HG03558 (cell line): ENCODE measurements around the gene ZNF19.

Experiments used
- ATAC-seq: cut with Tn5 transposase; IDR thresholded peaks from one replicate; pipeline ENCODE4 v1.9.1; 2021; ENCODE audit warnings: moderate number of reproducible peaks; ENCODE audit not compliant: unreplicated experiment; ENCODE audit errors: extremely low read depth

Gene ZNF19

DNA sequence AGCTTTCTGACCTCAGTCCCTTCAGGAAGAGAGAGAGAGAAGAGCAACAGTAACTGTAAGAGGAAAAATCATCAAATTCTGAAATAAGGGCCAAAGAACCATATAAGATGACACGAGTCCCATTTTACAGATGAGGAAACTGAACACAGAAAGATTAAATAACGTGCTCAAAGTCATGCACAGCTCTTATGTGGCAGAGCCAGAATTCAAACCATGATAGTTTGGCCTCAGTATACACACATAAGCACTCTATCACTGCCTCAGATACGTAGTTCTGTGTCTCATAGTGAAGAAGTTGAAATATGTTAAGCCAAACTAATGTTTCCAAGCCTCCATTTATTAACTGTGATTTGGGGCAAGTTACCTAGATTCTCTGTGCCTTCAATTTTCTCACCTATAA is 1.9 kb upstream of the ZNF19 start:
- ATAC-seq: no peak

DNA sequence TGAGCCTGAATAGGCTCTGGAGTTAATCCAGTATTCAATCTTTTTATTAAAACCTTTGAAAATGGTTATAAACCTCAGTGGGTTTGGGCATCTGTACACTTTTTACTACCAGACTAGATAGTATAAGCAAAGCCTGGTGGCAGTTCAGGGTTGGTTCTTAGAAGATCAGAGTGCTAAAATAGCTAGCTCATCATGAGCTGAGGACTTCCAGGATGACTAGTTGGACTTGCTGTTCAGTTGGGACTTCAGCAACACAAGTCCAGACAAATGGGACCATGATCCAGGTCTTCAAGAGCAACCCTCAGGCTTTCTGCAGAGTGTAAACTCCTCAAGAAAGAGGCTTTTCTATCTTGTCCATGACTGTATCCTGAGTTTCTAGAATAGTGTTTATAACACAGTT is 1.2 kb upstream of the ZNF19 start:
- ATAC-seq: no peak

DNA sequence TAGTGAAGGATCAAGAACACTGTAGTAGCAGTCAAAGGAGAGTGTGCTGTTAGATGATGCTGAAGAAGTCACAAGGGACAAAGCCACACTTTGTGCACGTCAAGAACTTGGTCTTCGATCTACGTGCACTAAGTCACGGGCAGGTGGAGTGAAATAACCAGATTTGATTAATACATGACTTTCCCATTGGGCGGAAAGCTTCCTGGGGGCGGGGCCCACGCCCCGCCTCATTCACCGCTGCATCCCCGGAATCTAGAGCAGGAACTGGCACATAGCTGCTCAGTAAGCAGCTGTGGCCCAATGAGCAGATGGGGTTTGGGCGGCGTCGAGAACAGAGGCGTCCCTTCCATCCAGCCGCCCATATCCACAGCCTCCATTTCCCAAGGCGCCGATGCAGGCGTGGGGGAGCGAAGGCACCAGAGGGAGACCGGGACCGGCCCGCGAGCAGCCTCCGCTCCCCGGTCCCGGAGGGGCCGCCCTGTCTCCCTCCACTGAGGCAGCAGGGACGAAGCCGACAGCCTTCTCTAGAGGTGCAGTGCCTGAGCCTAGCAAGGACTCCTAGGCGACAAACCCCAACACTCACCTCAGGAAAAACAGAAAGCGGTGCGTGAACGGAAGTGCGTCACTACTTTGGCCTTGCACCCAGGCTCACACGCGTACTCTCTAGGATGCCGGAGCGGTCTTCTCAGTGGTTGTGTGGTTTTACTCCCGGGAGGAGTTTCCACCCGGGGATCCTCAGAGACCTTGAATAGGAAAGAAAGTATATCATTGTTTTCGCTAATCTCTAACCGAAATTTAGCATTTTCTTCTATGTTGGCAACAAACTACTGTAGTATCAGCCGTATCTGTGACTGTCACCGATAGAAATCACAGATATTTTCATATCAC is 4.9 kb downstream of the ZNF19 start:
- ATAC-seq: peak; percentile 68

DNA sequence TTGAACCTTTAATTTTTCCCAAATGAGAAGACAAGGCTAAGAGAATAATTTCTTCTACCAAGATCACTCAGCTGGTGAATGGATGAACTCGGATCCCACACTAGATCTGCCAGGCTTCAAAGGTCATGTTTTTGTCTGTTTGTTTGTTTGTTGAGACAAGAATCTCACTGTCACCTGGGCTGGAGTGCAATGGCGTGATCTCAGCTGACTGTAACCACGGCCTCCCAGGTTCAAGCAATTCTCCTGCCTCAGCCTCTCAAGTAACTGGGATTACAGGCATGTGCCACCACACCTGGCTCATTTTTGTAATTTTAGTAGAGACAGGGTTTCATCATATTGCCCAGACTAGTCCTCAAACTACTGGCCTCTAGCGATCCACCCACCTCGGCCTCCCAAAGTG is 6.6 kb downstream of the ZNF19 start:
- no peak for ATAC-seq

- ATAC-seq: no peak
Observed at GRCh38 chr16:71480956-71481355, 8.2 kb downstream of the ZNF19 start.

- no peak for ATAC-seq
Observed at GRCh38 chr16:71479420-71479819, 9.7 kb downstream of the ZNF19 start.

DNA sequence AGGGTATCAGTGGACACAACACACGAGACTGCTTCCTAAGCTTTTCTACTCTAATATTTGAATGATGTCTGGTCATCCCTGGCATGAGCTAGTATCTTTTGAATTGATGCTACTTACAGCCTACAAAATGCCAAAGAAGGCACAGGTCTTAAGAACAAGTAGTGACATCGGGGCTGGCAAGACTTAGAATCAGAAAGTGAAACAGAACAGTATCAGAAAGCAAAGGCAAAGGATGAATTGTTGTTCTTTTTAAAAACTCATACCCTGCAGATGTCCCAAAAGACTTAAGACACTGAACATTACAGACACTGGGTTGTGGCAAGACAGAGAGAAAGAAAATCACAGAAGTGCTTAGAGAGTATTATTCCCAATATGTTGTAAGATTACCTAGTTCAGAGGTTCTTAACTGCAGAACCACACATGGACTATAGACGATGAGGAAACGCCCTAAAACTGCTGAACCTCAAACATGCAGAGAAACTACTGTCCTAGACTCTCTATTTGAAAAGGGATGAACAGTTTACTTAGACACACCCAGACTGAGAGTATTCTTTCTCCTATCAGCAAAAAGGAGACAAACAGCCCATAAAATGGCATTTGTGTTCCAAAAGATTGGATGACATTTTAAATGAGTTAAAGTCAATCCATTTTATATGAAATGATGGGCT is 12.5 kb downstream of the ZNF19 start:
- ATAC-seq: no peak

- ATAC-seq: no peak
Observed at GRCh38 chr16:71474864-71475263, 14.3 kb downstream of the ZNF19 start.

GRCh38 chr16:71473891-71474290 is 15.2 kb downstream of the ZNF19 start:
- ATAC-seq: no peak

GRCh38 chr16:71472931-71473330 is 16.2 kb downstream of the ZNF19 start:
- no peak for ATAC-seq

DNA sequence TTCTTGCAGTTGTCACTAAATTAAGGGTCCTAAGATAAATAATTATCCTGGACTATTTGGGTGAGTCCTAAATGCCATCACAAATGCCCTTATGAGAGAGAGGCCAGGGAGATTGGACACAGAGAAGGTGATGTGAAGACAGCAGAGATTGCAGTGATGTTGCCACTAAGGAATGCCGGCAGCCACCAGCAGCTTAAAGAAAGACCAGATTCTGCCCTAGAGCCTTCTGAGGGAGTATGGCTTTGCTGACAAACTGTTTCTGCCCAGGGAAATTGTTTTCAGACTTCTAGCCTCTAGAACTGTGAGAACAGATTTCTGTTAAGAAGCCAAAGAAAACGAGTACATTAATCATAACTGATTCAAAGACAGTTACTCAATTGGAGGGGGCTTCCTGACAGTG is 17.1 kb downstream of the ZNF19 start:
- ATAC-seq: no peak

GRCh38 chr16:71467810-71468209 is 21.3 kb downstream of the ZNF19 start:
- no peak for ATAC-seq

- no peak for ATAC-seq
Observed at GRCh38 chr16:71464231-71464630, 24.9 kb downstream of the ZNF19 start.

GRCh38 chr16:71461686-71462648 is 27.2 kb downstream of the ZNF19 start, which contains the start of gene ZNF23:
Gene ZNF23 (minus strand): TSS chr16:71462247. CDS start chr16:71456796, 5,451 bp downstream.
- peak; percentile 96 for ATAC-seq

- ATAC-seq: no peak
Observed at GRCh38 chr16:71460941-71461340, 28.2 kb downstream of the ZNF19 start.

DNA sequence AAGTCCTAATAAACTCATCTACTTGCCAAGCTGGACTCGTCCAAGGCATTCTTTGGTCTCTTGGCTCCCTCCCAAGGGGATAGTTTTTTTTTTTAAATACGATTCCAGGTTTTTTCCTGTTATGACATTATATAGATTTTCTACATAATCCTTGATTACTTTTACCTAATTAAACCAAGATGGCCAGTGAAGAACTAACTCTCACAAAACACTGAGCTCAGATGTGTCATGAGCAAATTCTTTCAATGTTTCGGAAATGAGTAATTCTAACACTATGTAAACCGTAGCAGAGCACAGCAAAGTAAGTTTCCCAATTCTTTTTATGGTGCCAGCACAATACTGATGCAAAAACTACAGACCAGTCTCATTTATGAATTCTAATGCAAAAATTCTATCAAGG is 28.9 kb downstream of the ZNF19 start:
- ATAC-seq: no peak

- no peak for ATAC-seq
Observed at GRCh38 chr16:71459510-71459909, 29.6 kb downstream of the ZNF19 start.

DNA sequence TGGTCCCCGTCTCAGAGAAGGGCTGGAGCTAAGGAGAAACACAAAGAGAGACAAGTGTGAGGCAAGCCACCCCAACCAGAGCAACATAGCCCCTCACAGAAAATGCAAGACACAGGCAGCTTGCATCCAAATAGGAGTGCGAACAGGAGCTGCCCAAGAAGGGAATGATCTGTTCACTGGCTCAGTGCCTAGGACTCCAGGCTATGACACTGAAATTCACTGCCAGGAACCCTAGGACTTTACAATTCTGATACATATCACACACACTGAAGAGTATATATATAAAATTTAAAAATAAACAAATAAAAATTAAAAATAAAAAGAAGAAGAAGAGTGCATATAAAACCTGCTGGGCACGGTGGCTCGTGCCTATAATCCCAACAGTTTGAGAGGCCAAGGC is 32.3 kb downstream of the ZNF19 start:
- no peak for ATAC-seq

- ATAC-seq: no peak
Observed at GRCh38 chr16:71453036-71453435, 36.1 kb downstream of the ZNF19 start.

DNA sequence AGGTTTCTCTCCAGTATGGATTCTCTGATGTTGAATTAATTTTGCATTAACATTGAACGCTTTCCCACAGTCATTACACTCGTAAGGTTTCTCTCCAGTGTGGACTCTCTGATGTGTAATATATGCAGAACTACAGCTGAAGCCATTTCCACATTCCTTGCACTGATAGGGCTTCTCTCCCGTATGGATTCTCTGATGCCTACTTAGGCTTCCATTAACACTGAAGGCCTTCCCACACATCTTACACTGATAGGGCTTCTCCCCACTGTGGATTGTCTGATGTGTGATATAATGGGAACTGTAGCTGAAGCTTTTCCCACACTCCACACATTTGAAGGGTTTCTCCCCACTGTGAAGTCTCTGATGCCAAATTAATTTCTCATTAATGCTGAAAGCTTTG is 40.1 kb downstream of the ZNF19 start:
- ATAC-seq: no peak
